Kidney epithelial cell (primary cell): ENCODE measurements around the gene PDE11A. TPM values are rescaled to one million over a fixed set of nuclear protein-coding genes. Genes with fewer than 3 reads are reported as not detected.

ENCODE experiments used
- DNase-seq: peaks from one replicate; pipeline ENCODE4 v3.0.0-alpha.2; 2010; ENCODE audit warnings: low read depth
- H3K27me3 ChIP-seq: 2 replicates; pipeline ENCODE4 v1.6.0; 2011; ENCODE audit warnings: low read length; ENCODE audit not compliant: control insufficient read depth, insufficient read depth
- H3K36me3 ChIP-seq: 2 replicates; pipeline ENCODE4 v1.5.1; 2011; ENCODE audit warnings: low read length; ENCODE audit not compliant: control insufficient read depth, insufficient read depth
- H3K4me3 ChIP-seq: 2 replicates; pipeline ENCODE4 v1.5.1; 2011; ENCODE audit warnings: low read depth, mild to moderate bottlenecking, control low read depth, low read length
- CTCF ChIP-seq: IDR thresholded peaks from 2 replicates; pipeline ENCODE4 v1.5.1; 2011; ENCODE audit warnings: mild to moderate bottlenecking, moderate library complexity, low read length, control low read depth, inconsistent platforms; ENCODE audit not compliant: insufficient read depth, poor library complexity, severe bottlenecking
- total RNA-seq: library from RNA; depleted of rRNA; stranded (reverse); fragments of >200 nt; gene quantifications from 2 replicates; pipeline ENCODE4 v1.2.3, GENCODE V29; 2015

The PDE11A gene
- total RNA-seq, 1 donor from 2014 or later: 0.13 TPM

- H3K4me3 ChIP-seq: no peak overlapping the region
- no peaks in the 10 kb centered on the region for H3K36me3 ChIP-seq
- no peak for TF ChIP-seq CTCF
- H3K27me3 ChIP-seq: no peaks in the 10 kb centered on the region
- no peak for DNase-seq
These were observed 244.0 kb downstream of the PDE11A start for GRCh38 chr2:177828557-177828956.

GRCh38 chr2:177826897-177827296, 245.7 kb downstream of the PDE11A start:
- TF ChIP-seq CTCF: no peak
- H3K4me3 ChIP-seq: no peak overlapping the region
- H3K27me3 ChIP-seq: no peaks in the 10 kb centered on the region
- no peak for DNase-seq
- no peaks in the 10 kb centered on the region for H3K36me3 ChIP-seq

GRCh38 chr2:177822941-177823340, 249.6 kb downstream of the PDE11A start:
- TF ChIP-seq CTCF: no peak
- DNase-seq: no peak
- no peak overlapping the region for H3K4me3 ChIP-seq
- H3K36me3 ChIP-seq: no peaks in the 10 kb centered on the region
- H3K27me3 ChIP-seq: no peaks in the 10 kb centered on the region

GRCh38 chr2:177818412-177818811, 254.2 kb downstream of the PDE11A start:
- H3K4me3 ChIP-seq: no peak overlapping the region
- no peak for DNase-seq
- no peaks in the 10 kb centered on the region for H3K27me3 ChIP-seq
- H3K36me3 ChIP-seq: no peaks in the 10 kb centered on the region
- no peak for TF ChIP-seq CTCF

- TF ChIP-seq CTCF: no peak
These were observed 255.3 kb downstream of the PDE11A start for GRCh38 chr2:177817300-177817699.

GRCh38 chr2:177816766-177817165, 255.8 kb downstream of the PDE11A start:
- TF ChIP-seq CTCF: no peak
- no peak for DNase-seq
- no peaks in the 10 kb centered on the region for H3K27me3 ChIP-seq
- no peaks in the 10 kb centered on the region for H3K36me3 ChIP-seq
- no peak overlapping the region for H3K4me3 ChIP-seq

More at GRCh38 chr2:177817300-177817699, 255.3 kb downstream of the PDE11A start:
- no peak for DNase-seq
- H3K4me3 ChIP-seq: no peak overlapping the region
- H3K36me3 ChIP-seq: no peaks in the 10 kb centered on the region
- H3K27me3 ChIP-seq: no peaks in the 10 kb centered on the region
